ENCODE results near the gene TUFT1. TPM values are rescaled to one million over a fixed set of nuclear protein-coding genes. Genes with fewer than 3 reads are reported as not detected.

The TUFT1 gene
- total and polyA plus RNA-seq, 2 experiments from 2014 or later, result 29.2 to 29.8 TPM

GRCh38 chr1:151534662-151535278 is 5.3 kb upstream of the TUFT1 start:
- H3K9me3 ChIP-seq (ENCODE audit: low read depth), result no peaks in the 10 kb centered on the region
- WGBS (ENCODE audit: low lambda C conversion rate, missing lambda C conversion rate), result 70% methylated on average over 12 of the region's 12 CpGs
- no peaks in the 10 kb centered on the region for H3K79me2 ChIP-seq
- no peaks in the 10 kb centered on the region for H3K27me3 ChIP-seq
- H3K36me3 ChIP-seq (replicated peaks; ENCODE audit: insufficient read depth, low read depth), result no peaks in the 10 kb centered on the region
- no peaks in the 10 kb centered on the region for H3K9me2 ChIP-seq (replicated peaks; ENCODE audit: insufficient read depth)
- H2AFZ ChIP-seq, result no peak overlapping the region
- no peak overlapping the region for H3K4me2 ChIP-seq
- H3K4me1 ChIP-seq (ENCODE audit: insufficient read depth), result peaks cover 4% of the 10 kb centered on the region
- H3K4me3 ChIP-seq, result no peak overlapping the region
- DNase-seq (ENCODE audit: low spot score), result peak; percentile 79
- no peak overlapping the region for H3K27ac ChIP-seq
- H4K20me1 ChIP-seq (ENCODE audit: insufficient read depth, poor library complexity, severe bottlenecking), result no peaks in the 10 kb centered on the region
- TF ChIP-seq CTCF (IDR thresholded peaks at IDR 0.05; ENCODE audit: poor library complexity), result peak; percentile 78
- no peak for TF ChIP-seq EZH2phosphoT487 (IDR thresholded peaks at IDR 0.05; ENCODE audit: low read depth, severe bottlenecking, unreplicated experiment)
- TF ChIP-seq EZH2 (IDR thresholded peaks at IDR 0.05; ENCODE audit: borderline replicate concordance), result no peak

GRCh38 chr1:151535326-151536271 is 4.5 kb upstream of the TUFT1 start:
- Histone ChIP-seq H3K9me2 (replicated peaks; ENCODE audit: insufficient read depth) (no peaks in the 10 kb centered on the region), H3K4me2 (no peak overlapping the region), H3K27ac (no peak overlapping the region), H3K9me3 (ENCODE audit: low read depth) (no peaks in the 10 kb centered on the region), H3K36me3 (replicated peaks; ENCODE audit: insufficient read depth, low read depth) (no peaks in the 10 kb centered on the region), H3K4me3 (no peak overlapping the region), H3K27me3 (no peaks in the 10 kb centered on the region), H3K4me1 (ENCODE audit: insufficient read depth) (peaks cover 4% of the 10 kb centered on the region), H2AFZ (no peak overlapping the region), H3K79me2 (peaks cover under 1% of the 10 kb centered on the region), H4K20me1 (ENCODE audit: insufficient read depth, poor library complexity, severe bottlenecking) (no peaks in the 10 kb centered on the region)
- TF ChIP-seq EZH2 (IDR thresholded peaks at IDR 0.05; ENCODE audit: borderline replicate concordance), result no peak
- no peak for TF ChIP-seq CTCF (IDR thresholded peaks at IDR 0.05; ENCODE audit: poor library complexity)
- no peak for TF ChIP-seq EZH2phosphoT487 (IDR thresholded peaks at IDR 0.05; ENCODE audit: low read depth, severe bottlenecking, unreplicated experiment)
- no peak for DNase-seq (ENCODE audit: low spot score)
- 90% methylated on average over 6 of the region's 6 CpGs for WGBS (ENCODE audit: low lambda C conversion rate, missing lambda C conversion rate)

GRCh38 chr1:151536499-151536898 is 3.6 kb upstream of the TUFT1 start:
- Histone ChIP-seq H3K4me3 (no peak overlapping the region), H3K9me2 (replicated peaks; ENCODE audit: insufficient read depth) (no peaks in the 10 kb centered on the region), H3K9me3 (ENCODE audit: low read depth) (no peaks in the 10 kb centered on the region), H4K20me1 (ENCODE audit: insufficient read depth, poor library complexity, severe bottlenecking) (peaks cover 3% of the 10 kb centered on the region), H3K27ac (no peak overlapping the region), H3K27me3 (no peaks in the 10 kb centered on the region), H3K4me2 (no peak overlapping the region), H3K4me1 (ENCODE audit: insufficient read depth) (peaks cover 6% of the 10 kb centered on the region), H2AFZ (no peak overlapping the region), H3K79me2 (peaks cover 9% of the 10 kb centered on the region), H3K36me3 (replicated peaks; ENCODE audit: insufficient read depth, low read depth) (no peaks in the 10 kb centered on the region)
- DNase-seq (ENCODE audit: low spot score), result no peak
- TF ChIP-seq EZH2phosphoT487 (IDR thresholded peaks at IDR 0.05; ENCODE audit: low read depth, severe bottlenecking, unreplicated experiment) (no peak), EZH2 (IDR thresholded peaks at IDR 0.05; ENCODE audit: borderline replicate concordance) (no peak), CTCF (IDR thresholded peaks at IDR 0.05; ENCODE audit: poor library complexity) (no peak)
- 85% methylated on average over 7 of the region's 7 CpGs for WGBS (ENCODE audit: low lambda C conversion rate, missing lambda C conversion rate)
